ENCODE data around the gene FKRP.

GRCh38 chr19:46704379-46705076 lies 41.3 kb upstream of the FKRP start:
- TF ChIP-seq, protein P1, sequence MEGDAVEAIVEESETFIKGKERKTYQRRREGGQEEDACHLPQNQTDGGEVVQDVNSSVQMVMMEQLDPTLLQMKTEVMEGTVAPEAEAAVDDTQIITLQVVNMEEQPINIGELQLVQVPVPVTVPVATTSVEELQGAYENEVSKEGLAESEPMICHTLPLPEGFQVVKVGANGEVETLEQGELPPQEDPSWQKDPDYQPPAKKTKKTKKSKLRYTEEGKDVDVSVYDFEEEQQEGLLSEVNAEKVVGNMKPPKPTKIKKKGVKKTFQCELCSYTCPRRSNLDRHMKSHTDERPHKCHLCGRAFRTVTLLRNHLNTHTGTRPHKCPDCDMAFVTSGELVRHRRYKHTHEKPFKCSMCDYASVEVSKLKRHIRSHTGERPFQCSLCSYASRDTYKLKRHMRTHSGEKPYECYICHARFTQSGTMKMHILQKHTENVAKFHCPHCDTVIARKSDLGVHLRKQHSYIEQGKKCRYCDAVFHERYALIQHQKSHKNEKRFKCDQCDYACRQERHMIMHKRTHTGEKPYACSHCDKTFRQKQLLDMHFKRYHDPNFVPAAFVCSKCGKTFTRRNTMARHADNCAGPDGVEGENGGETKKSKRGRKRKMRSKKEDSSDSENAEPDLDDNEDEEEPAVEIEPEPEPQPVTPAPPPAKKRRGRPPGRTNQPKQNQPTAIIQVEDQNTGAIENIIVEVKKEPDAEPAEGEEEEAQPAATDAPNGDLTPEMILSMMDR (IDR thresholded peaks at IDR 0.05): peak; percentile 91 to 99 (median 95)
- TF ChIP-seq POLR2A (IDR thresholded peaks at IDR 0.05): no peak

Measured in heart left ventricle (tissue), 13 donors.